Measurements from ENCODE around the gene PTPRE.

The PTPRE gene

DNA sequence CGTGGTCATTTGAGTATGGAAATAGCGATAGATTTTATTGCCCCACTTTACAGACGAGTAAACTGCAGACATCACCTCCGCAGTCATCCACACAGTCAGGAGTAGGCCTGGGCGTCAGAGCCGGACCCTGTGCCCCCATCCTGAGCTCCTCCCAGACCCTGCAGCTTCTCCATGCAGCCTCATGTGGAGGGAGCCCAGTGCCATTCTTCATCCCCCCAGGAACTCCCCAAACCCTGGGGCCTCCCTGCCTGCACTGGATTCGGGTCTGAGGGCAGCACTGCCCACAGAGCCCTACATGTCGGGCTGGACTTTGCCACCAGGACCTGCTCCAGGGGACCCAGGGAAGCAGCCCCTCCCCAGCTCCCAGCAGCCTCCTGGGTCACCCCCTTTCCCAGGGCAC is 118.5 kb downstream of the PTPRE start:
- DNase-seq (ENCODE audit: low read depth in 3 of 3) = no peak

GRCh38 chr10:128025951-128026350 is 119.0 kb downstream of the PTPRE start:
- DNase-seq (ENCODE audit: low read depth in 3 of 3) = no peak

DNA sequence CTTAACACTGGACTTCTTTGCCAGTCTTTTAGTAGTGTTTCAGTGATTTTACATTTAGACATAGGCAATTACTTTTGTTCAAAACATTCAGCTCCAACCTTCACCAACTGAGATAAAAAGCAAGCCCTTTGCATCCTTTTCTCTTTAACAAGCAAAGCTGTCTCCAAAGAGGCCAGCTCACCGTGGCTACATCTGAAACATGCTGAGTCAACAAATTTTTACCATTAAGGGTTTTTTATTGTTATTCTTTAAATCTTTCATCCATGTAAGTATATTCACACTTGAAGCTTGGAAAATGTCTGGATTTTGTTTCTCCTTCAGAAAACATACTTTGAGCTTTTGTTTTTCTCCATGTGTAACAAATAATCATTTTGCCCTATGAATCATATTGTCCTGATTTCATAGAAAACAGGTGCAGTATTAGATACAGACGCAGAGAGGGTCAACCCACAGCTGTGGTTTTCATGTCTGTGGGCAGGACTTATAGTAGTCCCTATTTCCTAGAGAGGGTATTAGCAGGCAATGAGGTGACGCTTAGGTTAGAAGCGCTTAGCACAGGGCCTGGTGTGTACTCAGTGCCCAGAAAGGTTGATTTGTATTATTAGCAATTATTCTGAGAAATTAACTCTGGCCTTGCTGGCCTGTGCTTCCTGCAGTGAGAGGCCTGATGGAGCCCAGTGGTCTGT is 119.9 kb downstream of the PTPRE start:
- DNase-seq (ENCODE audit: low read depth in 3 of 3) = no peak

GRCh38 chr10:128027306-128027705 is 120.4 kb downstream of the PTPRE start:
- no peak for DNase-seq (ENCODE audit: low read depth in 3 of 3)

- DNase-seq (ENCODE audit: low read depth in 3 of 3) = no peak
Measured at GRCh38 chr10:128027822-128028507, 121.1 kb downstream of the PTPRE start.

- DNase-seq (ENCODE audit: low read depth in 3 of 3) = no peak
Measured at GRCh38 chr10:128028508-128029289, 121.8 kb downstream of the PTPRE start.

DNA sequence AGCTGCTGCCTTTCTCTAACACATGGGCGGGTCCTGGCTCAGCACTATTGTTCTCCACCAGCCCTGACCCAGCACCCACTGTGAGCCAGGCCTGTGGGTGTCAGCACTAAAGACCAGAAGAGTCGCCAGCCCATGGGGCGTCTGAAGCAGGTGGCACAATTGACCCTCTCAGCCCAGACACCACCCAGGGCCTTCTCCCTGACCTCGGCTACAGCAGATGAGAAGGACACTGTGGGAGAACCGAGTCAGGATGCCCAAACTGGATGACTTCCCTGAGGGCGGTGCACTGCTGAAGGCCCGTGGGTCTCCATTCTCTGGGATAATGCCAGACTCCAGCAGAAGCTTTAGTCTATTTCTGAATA is 122.4 kb downstream of the PTPRE start:
- no peak for DNase-seq (ENCODE audit: low read depth in 3 of 3)

DNA sequence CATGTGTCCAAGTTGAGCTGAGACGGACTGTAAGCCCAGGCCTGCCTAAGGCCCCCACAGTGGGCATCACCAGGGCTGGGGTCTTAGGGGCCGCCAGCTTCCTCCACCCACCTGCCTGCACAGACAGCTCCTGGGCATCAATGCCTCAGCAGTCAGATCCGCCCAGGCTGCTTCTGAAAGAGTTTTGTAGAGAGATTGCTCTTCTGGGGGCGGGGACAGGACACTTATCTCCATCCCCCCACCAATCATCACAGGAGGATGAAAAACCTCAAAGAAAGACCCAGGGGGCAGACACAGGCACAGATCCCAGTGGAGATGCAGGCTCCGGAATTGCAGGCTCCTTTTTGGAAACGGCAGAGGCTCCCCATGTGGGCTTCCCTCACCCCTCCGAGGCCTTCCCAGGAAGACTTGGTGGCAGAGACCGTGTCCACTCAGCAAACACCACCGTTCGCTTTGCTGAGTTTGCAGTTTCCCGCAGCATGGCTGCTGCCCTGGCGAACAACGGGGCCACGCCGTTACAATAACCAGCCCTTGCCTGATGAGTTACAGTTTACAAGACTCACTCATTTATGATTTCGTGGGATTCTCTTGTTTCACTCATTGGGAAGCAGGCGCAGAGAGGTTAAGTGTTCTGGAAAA is 122.9 kb downstream of the PTPRE start:
- DNase-seq (ENCODE audit: low read depth in 3 of 3) = no peak

GRCh38 chr10:128030498-128031072 is 123.7 kb downstream of the PTPRE start:
- DNase-seq (ENCODE audit: low read depth in 3 of 3) = no peak

GRCh38 chr10:128031216-128031615 is 124.3 kb downstream of the PTPRE start:
- DNase-seq (ENCODE audit: low read depth in 3 of 3) = no peak

GRCh38 chr10:128032466-128032865 is 125.6 kb downstream of the PTPRE start:
- no peak for DNase-seq (ENCODE audit: low read depth in 3 of 3)

GRCh38 chr10:128035557-128035973 is 128.7 kb downstream of the PTPRE start:
- peak in 2 of 3 donors; percentile 43 to 45 for DNase-seq (ENCODE audit: low read depth in 3 of 3)

DNA sequence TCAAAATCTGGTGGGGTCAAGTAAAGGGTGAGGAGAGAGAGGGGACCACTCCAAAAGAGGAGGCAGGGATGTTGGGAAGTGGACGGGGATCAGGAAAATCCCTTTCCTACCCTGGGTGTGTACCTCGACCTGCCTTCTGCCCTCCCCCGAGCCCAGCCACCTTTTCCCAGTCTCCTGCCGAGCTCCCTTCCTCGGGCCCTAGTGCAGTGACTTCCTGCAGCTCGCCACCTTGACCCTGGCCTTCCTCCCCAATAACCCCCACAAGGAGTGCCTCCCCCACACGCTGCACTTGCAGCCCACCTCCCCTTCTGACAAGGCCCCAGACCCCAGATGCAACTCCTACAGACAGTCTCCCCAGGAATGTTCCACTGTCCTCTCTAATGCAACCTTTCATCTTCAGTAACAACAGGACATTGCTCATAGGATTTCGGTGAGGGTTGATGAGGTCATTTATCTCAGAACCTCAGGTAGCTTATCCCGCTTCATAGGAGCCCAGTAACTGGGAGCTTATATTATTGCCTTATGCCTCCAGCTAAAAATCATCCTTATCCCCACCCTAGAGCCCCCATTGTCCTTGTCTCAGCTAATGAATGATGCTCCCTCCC is 129.2 kb downstream of the PTPRE start:
- no peak for DNase-seq (ENCODE audit: low read depth in 3 of 3)

DNA sequence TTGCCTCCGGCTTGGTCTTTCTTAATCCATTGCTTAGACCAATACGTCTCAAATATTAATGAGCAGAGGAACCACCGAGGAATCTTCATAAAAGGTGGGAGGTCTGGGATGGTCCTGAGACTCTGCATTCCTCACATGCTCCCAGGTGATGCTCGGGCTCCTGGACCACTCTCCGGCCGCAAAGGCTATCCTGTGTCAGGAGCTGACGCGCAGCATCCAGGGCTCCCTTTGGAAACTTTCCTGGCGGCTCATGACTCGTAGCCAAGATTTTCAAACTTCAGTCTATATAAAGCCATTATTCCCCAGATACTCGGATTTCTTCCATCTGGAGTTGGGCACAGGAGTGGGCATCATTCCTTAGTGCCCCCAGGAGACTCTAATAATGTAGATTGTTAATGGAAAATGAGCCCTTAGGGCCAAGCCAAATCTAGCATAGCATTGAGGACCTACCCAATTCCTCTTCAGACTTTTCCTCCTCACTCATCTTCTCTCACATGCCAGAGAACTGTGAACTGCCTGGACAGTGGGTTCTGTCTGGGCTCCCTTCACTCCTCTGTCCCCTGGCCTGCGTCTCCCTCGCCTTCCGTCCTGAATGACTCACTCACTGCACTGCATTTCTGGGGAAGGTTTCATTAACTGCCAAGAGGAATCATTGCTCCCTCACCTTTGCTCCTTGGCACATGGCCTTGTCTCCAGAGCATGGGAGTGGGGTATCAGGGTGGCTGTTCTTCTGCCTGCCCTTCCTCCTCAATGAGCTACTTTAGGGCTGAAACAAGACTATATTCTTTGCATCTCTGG is 130.0 kb downstream of the PTPRE start:
- DNase-seq (ENCODE audit: low read depth in 3 of 3) = no peak

GRCh38 chr10:128040096-128040495 is 133.2 kb downstream of the PTPRE start:
- DNase-seq (ENCODE audit: low read depth in 3 of 3) = no peak

GRCh38 chr10:128040681-128041080 is 133.8 kb downstream of the PTPRE start:
- DNase-seq (ENCODE audit: low read depth in 3 of 3) = no peak

DNA sequence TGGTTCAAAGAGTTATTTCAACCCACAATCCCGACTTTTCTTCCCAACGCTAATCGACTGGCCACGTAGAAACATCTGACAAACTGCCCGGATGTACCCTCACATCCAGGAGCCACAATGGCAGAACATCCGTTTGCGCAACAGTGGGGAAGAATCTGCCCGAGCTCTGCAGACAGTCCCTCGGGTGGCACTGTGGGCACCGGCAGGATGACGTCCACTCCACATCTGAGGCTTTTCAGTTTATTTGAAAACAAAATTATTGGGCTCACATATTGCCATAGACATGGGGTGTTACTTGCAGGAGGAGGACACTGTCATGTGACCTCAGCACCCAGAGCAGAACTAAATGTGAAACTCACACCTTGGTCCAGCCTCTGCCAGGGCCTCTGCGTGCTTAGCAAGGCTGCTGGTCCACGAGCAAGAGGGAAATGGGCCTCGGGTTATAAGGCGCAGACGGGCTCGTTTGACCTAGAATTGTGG is 135.3 kb downstream of the PTPRE start:
- DNase-seq (ENCODE audit: low read depth in 3 of 3) = no peak

DNA sequence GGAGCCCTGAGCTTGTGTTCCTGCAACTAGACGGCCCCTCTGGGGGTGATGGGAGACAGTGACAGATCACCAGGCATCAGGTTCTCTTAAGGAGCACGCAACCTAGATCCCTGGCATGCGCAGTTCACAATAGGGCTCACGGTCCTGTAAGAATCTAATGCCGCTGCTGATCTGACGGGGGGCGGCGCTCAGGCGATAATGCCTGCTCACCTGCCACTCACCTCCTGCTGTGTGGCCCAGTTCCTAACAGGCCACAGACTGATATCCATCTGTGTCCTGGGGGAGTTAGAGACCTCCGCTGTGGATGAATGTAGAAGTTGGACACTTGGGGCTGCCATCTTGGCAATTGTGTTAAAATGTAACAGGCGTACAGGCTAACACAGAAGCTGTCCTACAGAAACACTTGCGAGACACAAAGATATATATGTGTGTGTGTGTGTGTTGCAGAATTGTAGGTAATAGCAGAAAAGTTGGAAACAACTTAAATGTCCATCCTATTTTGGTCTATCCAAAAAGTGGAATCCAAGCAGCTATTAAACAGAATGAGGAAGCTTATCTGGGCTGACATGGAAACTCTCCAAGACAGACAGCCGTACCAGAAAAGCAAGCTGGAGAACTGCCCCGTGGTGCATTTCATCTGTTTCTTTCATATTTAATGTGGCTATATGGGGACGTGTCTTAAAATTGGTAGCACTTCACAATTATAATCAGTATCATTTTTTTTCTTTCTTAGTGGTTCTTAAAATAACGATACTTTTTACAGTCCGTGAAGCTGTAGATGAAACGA is 136.5 kb downstream of the PTPRE start:
- no peak for DNase-seq (ENCODE audit: low read depth in 3 of 3)

DNA sequence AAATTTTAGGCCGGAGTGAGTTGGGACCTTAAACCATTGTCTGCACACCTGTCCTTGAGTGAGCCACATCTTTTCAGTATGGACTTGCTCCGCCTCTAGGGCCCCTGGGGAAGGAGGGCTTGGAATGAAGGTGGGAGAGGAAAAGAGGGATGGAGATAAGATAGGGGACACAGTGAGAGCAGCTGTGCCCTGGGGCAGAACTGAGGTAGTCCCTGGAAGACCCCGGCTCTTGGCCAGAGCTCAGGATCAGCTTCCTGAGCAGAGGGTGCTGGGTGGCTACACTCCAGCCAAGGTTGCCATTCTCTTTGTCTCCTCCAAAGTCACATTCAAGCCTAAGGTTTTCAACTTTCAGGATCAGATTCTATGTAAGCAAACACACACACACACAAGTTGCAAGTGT is 137.3 kb downstream of the PTPRE start:
- DNase-seq (ENCODE audit: low read depth in 3 of 3) = no peak
